Effector CD8-positive, alpha-beta T cell (primary cell): Measurements from ENCODE around the gene F10.
A peak's percentile ranks its signal among the peaks of the same experiment; 100 is the strongest.
"Not testable (repeated sequence)": the region's sequence is repeated elsewhere in the genome, so short reads cannot be mapped to it uniquely, and the experiment has no call there.

ENCODE experiments used
- DNase-seq: peaks from one replicate; lab custom pipeline; 2025; lab: John Stamatoyannopoulos, UW

The F10 gene

DNA sequence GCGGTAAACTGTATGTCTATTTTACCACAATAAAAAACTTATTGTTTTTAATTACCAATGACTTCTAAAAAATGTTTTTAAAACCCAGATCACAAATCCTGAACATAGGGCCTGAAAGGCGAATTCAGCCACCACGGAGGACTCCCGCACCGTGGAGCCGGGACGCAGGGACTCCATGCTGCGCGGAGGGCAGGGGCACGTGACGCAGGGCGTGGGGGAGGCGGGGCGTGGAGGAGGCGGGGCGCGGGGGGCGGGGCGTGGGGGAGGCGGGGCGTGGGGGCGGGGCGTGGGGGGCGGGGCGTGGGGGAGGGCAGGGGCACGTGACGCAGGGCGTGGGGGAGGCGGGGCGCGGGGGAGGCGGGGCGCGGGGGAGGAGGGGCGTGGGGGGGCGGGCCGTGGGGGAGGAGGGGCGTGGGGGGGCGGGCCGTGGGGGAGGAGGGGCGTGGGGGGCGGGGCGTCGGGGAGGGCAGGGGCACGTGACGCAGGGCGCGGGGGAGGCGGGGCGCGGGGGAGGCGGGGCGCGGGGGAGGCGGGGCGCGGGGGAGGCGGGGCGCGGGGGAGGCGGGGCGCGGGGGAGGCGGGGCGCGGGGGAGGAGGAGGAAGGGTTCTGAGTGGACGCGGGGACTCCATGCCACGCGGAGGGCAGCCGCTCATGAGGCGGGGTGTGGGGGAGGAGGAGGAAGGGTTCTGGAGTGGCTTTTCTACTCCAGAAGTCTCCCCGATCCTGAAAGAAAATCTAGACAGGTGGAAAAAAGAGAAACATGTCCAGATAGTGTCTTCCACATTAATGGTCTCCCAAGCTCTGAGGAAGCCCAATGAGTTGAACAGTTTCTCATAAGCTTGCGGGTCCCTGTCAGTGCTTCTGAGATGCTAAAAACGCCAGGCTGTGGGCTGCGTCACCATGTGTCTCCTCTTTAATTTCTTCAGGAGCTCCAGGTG lies 31.5 kb downstream of the F10 start:
- peak; percentile 76 for DNase-seq

GRCh38 chr13:113155201-113155600 lies 32.6 kb downstream of the F10 start:
- no peak for DNase-seq

GRCh38 chr13:113155982-113156655 lies 33.5 kb downstream of the F10 start:
- DNase-seq = no peak

- DNase-seq = no peak
Observed at GRCh38 chr13:113157206-113157928, 34.8 kb downstream of the F10 start.

GRCh38 chr13:113157929-113158747 lies 35.5 kb downstream of the F10 start, which contains the start of gene PROZ:
Gene PROZ, plus strand, starts transcription at chr13:113158648. Its CDS starts 13 bp downstream, at chr13:113158661.
- no peak for DNase-seq

- DNase-seq = no peak
Observed at GRCh38 chr13:113158946-113159345, 36.3 kb downstream of the F10 start.

- no peak for DNase-seq
Observed at GRCh38 chr13:113159701-113160100, 37.1 kb downstream of the F10 start.

DNA sequence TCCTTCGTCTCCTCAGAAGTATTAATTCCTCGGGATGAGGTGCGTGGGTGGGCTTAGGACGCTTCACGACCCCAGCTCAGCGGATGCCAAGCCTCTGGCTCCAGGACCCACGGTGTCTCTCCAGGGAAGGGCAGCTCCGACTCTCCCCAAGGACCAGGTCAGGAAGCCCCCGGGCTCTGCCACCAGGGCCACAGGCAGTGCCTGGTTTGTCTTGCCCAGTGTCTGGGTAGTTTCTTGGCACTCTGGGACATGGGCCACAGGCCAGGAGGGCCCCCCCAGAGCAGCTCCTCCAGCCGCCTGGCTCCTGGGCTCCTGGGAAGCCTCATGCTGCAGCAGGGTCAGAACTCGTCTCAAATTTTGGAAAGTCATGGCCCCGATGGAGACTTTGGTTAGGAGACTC lies 38.4 kb downstream of the F10 start:
- no peak for DNase-seq

- no peak for DNase-seq
Observed at GRCh38 chr13:113161433-113161832, 38.8 kb downstream of the F10 start.

DNA sequence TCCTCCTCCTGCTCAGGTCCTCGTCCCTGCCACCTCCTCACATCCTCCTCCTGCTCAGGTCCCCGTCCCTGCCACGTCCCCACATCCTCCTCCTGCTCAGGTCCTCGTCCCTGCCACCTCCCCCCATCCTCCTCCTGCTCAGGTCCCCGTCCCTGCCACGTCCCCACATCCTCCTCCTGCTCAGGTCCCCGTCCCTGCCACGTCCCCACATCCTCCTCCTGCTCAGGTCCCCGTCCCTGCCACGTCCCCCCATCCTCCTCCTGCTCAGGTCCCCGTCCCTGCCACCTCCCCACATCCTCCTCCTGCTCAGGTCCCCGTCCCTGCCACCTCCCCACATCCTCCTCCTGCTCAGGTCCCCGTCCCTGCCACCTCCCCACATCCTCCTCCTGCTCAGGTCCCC lies 39.4 kb downstream of the F10 start:
- not testable (repeated sequence) for DNase-seq

- DNase-seq = no peak
Observed at GRCh38 chr13:113162783-113163685, 40.4 kb downstream of the F10 start.

DNA sequence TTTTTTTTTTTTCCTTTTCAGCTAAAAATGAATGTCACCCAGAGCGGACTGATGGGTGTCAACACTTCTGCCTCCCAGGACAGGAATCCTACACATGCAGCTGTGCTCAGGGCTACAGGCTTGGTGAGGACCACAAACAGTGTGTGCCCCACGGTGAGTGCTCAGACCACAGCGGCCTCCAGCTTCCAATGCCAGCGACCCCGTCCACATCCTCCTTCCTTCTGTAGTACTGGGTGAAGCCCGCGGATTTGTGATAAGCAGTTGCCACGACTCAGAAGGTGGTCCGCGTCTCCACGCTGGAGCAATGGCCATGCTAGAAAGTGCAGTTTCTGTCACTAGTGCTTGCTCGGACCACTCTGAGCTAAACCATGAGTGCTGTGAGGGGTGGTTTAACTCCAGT lies 41.9 kb downstream of the F10 start:
- no peak for DNase-seq

GRCh38 chr13:113166266-113166665 lies 43.7 kb downstream of the F10 start:
- no peak for DNase-seq

- DNase-seq = no peak
Observed at GRCh38 chr13:113166681-113167080, 44.1 kb downstream of the F10 start.

DNA sequence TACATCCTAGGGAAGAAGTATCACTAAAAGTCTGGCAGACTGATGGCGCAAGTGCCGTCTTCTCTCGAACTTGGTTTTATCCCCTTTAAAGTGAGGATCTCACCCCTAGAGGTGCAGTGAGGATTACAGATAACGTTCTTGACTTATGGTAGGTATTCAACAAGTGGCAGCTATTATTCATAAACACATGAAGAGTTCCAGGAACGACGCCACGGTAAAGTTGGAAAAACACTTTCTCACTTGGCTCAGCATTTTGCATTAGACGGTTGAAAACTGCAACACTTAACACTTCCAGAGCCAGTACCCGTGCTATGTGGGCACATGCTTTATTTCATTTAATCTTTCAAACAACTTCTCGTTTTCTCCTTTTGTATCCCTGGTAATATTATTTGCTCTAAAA lies 44.6 kb downstream of the F10 start:
- no peak for DNase-seq

DNA sequence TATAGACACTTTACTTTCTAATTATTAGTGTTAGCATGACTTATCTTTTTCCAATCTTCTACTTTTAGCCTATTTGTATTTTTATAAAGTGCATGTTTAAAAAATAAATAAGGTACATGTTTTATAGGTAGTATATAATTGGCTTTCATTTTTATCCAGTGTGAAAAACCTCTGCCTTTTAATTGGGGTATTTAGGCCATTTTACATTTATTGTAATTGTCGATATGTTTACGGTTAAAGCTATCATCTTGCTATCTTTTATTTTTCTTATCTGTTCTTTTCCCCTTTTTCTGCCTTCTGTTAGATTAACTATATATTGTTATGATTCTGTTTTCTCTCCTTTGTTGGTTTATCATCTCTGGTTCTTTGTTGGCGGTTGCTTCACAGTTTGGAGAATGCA lies 45.0 kb downstream of the F10 start:
- no peak for DNase-seq

GRCh38 chr13:113168211-113168610 lies 45.6 kb downstream of the F10 start:
- DNase-seq = no peak

- DNase-seq = no peak
Observed at GRCh38 chr13:113169277-113170272, 47.0 kb downstream of the F10 start.

DNA sequence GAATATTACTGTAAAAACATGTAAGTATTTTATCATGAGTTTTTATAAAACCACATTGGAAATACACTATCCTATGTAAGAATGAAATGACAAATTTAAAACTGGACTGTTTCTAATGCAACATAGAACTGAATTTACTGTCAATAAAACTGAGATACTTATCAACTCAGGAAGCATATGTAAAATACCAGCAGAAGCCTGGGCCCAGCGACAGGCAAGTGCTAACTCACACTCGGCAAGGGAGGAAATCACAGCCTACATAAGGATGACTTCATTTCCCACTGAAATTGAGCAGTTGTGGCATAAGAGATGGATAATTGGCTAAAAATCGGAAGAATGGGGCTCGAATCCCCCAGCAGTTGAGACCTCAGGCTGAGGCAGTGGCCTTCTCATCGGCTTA lies 47.9 kb downstream of the F10 start:
- DNase-seq = no peak
